ENCODE results near the gene FBXL22.

Gene FBXL22

DNA sequence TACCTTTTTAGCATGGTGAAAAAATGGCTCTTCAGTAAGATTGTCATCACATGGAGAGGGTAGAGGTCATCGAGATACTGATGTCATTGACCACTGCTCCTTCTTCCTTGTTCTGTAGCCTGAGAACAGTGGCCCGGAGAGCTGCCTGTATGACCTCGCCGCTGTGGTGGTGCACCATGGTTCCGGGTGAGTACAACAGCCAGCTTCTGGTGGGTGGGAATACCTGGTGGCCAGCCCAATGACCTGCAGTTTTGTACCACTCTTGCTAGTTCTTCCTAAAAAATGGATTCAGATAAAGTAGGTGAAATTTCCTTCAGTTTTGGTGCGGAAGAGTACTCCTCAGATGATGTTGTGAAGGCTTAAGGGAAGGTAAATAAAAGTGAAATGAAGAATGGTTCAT lies 8.4 kb upstream of the FBXL22 start:
- DNase-seq (ENCODE audit: low read depth in 2 of 2), result no peak
- H3K4me3 ChIP-seq (replicated peaks in 1 of 2; ENCODE audit: low read depth in 2 of 2, low read length in 2 of 2), result no peak overlapping the region
- TF ChIP-seq, protein P1, sequence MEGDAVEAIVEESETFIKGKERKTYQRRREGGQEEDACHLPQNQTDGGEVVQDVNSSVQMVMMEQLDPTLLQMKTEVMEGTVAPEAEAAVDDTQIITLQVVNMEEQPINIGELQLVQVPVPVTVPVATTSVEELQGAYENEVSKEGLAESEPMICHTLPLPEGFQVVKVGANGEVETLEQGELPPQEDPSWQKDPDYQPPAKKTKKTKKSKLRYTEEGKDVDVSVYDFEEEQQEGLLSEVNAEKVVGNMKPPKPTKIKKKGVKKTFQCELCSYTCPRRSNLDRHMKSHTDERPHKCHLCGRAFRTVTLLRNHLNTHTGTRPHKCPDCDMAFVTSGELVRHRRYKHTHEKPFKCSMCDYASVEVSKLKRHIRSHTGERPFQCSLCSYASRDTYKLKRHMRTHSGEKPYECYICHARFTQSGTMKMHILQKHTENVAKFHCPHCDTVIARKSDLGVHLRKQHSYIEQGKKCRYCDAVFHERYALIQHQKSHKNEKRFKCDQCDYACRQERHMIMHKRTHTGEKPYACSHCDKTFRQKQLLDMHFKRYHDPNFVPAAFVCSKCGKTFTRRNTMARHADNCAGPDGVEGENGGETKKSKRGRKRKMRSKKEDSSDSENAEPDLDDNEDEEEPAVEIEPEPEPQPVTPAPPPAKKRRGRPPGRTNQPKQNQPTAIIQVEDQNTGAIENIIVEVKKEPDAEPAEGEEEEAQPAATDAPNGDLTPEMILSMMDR (IDR thresholded peaks at IDR 0.05; ENCODE audit: low read depth, low read length), result no peak

DNA sequence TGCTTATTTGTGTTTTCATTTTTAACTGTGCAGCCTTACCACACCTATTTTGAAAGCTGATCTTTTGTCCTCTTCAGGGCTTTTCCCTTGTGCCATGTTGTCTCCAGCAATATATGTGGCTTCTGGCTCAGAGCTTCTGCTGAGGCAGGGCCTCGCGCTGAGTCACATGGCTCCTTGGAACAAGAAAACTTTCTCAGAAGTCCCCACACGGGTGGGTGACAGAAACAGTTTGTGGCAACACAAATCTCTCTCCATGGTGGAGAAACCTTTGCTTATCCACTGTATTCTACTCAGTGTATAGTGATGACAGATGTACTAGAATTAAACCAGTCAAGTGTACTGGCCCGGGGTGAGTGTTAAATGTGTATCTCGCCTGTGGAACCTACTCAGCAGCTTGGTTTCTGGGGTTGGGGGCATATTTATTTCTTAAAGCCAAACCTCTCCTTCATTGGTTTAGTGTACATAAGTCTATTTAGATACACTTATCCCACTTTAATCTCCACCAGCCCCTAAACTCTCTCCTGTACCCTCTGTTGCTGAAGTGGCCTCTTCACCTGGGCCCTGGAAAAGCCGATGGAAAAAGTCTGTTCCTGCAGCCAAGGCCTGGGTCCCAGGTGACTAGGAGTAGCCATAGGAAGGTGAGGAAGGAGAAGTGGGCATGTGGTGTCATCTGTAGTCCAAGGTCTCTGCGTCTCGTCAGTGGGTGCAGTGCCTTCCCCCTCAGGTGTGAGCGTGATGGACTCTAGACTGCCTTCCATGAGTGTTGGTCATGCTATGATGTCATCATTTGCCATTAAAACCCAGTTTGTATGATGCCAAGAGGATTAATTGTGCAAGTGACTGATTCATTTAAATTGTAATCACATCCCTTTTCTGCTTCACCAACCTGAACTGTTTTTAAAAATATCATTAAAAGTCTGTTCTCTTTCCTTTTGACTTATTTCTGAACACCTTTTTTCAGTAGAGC lies 3.2 kb upstream of the FBXL22 start:
- H3K4me3 ChIP-seq (replicated peaks in 1 of 2; ENCODE audit: low read depth in 2 of 2, low read length in 2 of 2), result no peak overlapping the region
- TF ChIP-seq, protein P1 (IDR thresholded peaks at IDR 0.05; ENCODE audit: low read depth, low read length), result no peak
- peak in 1 of 2 donors; percentile 29 for DNase-seq (ENCODE audit: low read depth in 2 of 2)

DNA sequence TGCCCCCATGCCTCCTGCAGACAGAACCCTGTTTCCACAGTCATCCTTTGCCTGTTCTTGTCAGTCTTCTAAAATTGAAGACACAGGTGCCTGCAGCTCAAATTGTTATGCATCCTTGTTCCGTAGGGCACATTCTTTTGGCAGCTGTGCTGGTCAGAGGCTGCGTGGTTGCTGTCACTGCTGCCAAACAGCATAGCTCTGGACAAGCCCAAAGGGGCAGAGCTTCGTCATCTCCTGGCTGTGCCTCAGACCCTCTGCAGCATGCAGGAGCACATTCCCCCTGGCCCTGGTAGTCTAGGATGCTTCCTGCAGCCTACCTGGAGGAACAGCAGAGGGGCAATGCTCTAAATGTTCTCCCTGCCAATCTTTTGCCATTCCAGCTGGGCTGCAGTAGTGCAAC lies 2.1 kb upstream of the FBXL22 start:
- H3K4me3 ChIP-seq (replicated peaks in 1 of 2; ENCODE audit: low read depth in 2 of 2, low read length in 2 of 2), result no peak overlapping the region
- DNase-seq (ENCODE audit: low read depth in 2 of 2), result no peak
- TF ChIP-seq, protein P1 (IDR thresholded peaks at IDR 0.05; ENCODE audit: low read depth, low read length), result no peak

DNA sequence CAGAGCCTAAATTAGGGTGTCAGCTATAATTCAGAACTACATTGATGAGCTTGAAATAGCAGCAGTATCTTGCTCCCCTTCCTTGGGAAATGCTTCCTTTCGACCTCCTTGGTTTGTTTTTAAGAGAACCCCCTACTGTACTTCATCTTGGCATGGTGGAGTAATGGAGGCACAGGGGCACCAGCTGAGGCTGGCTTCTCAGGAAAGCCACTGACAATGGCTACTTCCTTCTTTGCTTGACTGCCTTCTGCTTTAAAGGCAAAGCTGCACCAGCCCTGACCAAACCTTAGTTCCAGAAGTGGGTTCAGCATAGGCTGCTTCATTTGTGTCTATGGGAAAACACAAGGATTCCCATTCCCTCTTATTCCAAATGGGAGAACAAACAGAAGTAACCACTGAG lies 1.5 kb upstream of the FBXL22 start:
- TF ChIP-seq, protein P1 (IDR thresholded peaks at IDR 0.05; ENCODE audit: low read depth, low read length), result no peak

DNA sequence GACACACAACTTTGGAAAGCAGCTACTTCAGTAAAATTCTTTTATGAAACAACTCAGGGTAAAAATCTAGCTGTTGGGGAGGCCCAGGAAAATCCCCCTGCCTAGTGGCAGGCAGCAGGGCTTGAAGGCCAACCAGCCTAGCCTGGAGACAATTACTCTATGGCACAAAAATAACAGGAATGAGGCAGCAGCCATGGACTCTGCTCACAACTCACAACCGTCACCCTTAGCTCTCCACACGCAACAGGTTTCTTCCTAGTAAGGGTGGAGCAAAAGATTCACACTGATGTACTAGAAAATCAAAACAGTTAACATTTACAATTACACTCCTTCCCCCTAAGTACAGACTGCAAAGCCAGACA lies 530 bp upstream of the FBXL22 start:
- DNase-seq (ENCODE audit: low read depth in 2 of 2), result peak in 1 of 2 donors; percentile 25
- no peak overlapping the region for H3K4me3 ChIP-seq (replicated peaks in 1 of 2; ENCODE audit: low read depth in 2 of 2, low read length in 2 of 2)
- TF ChIP-seq, protein P1 (IDR thresholded peaks at IDR 0.05; ENCODE audit: low read depth, low read length), result no peak

More for the DNA sequence above, 1.5 kb upstream of the FBXL22 start:
- no peak overlapping the region for H3K4me3 ChIP-seq (replicated peaks in 1 of 2; ENCODE audit: low read depth in 2 of 2, low read length in 2 of 2)
- no peak for DNase-seq (ENCODE audit: low read depth in 2 of 2)

DNA sequence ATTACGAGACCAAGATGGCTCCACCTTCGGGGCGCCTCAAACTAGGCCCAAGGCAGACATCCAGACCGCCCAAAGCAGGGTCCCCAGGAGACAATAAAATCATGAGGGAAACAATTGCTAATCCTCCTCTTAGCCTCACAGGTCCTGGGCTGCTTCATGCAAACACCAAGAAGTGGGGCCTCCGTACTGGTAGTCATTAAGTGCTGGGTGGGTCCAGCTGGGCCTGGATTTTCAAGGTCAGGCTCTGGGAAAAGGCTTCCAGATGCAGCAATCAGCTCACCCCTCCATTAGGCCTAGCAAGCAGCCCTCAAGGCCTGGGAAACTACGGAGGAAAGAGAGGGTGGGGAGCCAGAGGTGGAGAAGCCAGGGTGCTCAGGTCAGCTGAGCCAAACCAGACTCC lies 634 bp downstream of the FBXL22 start:
- H3K4me3 ChIP-seq (replicated peaks in 1 of 2; ENCODE audit: low read depth in 2 of 2, low read length in 2 of 2), result no peak overlapping the region
- DNase-seq (ENCODE audit: low read depth in 2 of 2), result no peak
- TF ChIP-seq, protein P1 (IDR thresholded peaks at IDR 0.05; ENCODE audit: low read depth, low read length), result no peak

Measured in cardiac fibroblast (primary cell).